ENCODE data around the gene SF1.

Gene SF1

DNA sequence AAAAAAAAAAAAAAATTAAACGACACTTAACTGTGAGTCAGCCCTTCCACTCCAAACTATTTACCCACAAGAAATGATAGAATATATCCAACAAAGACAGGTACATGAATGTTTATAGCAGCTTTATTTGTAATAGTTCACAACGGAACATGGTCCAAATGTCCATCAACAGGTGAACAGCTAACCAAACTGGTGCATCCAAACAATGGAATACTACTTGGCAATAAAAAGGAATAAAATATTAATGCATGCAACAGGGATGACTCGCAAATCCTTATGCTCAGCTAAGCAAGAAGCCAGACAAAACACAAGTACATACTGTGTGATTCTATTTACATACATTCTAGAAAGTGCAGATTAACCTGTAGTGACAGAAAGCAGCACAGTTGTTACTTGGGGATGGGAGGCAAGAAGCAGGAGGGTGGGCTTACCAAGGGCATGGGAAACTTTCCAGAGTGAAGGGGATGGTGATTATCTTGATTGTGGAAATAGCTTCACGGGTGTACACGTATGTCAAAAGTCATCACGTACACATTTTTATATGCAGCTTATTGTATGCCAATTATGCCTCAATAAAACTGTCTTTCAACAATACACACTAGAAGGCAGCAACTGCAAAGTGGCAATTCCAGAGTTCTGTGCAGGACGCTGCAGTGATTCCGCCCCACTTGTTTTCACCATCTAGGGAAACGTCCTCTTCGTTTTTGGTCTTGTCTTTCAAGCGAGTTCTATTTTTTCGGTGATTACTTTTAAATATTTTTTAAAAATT lies 6.7 kb upstream of the SF1 start:
- DNase-seq (ENCODE audit: low read depth), result no peak

DNA sequence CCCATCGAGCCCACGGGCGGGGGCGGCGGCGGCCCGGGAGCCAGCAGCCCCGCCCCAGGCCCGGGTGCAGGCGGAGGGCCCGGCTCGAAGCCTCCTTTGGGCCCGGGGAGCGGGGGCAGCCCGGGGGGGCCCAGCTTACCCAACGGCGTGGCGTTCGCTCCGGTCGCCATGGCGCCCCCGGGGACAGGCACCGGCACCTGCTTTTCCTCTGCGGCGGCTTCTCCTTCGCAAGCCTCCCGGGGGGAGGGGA lies 194 bp downstream of the SF1 start:
- DNase-seq (ENCODE audit: low read depth), result no peak

DNA sequence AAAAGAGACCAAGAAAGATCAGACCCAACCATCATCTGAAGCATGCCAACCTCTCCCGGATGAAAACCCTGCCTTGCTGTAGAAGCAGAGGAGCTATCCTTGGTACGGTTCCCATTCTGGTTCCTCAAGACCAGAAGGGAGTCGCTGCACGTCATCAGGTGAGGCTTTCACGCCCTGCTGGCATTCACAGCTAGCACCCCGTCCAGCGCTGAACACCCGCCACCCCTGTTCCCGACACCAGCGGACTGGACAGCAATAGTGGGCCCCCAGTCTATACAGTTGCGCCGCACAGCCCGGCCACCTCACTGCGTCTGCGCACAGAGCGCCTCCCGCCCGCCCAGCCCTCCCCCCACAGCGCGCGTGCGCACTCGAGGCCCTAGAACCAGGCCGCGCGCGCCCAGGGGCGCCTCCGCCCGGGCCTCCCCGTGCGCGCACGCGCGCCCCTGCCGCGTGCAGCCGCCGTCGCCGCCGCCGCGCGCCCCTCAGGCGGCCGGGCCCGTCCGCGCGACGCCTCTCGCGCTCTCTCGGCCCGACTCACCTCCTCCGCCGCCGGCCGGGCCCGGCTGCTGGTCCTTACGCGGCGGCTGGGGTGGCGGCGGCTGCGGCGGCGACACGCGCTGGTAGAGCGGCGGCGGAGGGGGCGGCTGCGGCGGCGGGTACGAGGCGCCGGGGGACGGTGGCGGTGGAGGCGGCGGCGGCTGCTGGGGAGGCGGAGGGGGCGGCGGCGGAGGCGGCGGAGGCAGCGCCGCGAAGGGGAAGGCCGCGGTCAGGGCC lies 706 bp downstream of the SF1 start:
- DNase-seq (ENCODE audit: low read depth), result peak; percentile 73

DNA sequence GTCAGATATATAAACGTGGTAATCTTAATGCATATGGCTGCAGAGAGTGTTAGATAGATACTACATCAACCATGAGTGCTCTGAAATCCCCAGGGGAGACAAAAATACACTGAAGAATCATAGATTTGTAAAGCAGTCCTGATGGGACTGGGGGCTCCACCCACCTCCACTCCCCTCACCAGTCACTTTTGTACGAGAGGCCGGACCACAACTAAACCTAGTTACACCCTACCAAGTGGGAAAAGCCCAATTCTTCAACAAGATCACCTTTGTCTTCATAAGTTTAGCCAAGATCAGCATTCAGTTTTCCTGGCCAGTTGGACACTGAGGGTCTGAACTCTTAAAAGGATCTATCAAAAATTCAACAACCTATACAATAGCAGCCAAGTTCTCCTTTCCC lies 1.5 kb downstream of the SF1 start:
- no peak for DNase-seq (ENCODE audit: low read depth)

DNA sequence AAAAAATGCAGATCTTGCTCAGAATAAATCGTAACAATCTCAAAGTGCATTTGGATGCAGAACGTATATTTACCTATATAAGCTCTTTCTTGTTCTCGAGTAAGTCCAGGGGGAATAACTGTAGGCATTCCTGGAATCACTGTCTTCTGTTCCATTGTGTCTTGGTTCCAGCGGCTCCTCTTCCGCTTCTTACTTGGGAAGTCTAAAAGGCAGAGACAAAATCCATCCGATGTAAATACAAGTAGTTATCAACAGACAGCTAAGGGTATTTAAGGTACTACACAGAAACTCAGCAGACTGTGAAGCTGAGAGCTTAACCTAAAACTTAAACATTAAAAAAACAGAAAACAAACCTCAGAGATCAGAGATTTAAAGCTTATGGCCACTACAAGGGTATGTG lies 1.9 kb downstream of the SF1 start:
- no peak for DNase-seq (ENCODE audit: low read depth)

DNA sequence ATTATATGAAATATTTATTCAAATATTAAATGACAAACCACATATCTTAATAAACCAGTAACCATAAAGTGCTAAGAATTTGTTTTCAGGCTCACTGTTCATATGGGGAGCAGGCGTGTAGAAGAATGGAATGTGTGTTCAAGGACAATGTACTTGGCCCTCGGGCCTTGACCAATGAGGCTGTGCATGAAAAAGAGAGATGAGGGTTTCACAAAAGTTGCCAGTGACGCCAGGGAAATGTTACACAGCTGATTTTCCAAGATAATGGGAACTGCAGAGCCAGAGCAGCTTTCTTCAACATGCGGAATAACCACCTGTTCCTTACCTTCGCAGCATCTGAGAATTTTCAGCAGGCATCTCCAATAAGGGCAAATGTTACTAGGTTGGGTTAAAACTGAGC lies 4.2 kb downstream of the SF1 start:
- DNase-seq (ENCODE audit: low read depth), result no peak

DNA sequence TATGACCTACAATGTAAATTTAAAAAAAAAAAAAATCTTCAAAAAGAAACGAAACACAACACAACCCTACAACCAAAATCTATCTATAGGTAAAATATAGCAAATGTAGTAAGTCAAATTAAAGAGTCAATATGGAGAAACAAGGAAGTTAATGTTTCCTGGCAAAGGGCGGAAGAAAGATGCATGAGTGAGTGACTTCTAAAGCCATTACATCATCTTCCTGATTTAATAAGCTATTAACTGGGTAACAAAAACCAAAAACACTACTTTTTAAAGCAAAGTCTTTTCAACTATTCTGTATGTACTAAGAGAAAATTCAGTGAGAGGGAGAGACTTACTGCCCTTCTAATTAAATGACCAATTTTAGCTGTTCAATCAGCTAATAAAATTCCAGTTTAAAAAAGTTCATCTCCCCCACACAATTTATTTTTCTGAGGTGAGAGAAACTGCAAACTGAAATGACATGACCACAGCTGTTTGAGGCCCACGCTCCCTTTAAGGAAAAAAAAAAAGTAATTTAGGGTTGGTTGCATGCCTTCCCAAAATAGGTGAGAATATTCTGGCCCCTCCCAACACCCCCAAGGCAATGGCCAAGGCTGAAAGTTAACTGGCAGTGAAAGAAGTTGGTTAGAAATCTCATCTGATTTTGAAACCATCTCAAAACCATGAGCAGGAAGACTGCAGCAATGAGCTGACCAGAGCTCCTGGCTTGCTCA lies 5.9 kb downstream of the SF1 start:
- DNase-seq (ENCODE audit: low read depth), result no peak

DNA sequence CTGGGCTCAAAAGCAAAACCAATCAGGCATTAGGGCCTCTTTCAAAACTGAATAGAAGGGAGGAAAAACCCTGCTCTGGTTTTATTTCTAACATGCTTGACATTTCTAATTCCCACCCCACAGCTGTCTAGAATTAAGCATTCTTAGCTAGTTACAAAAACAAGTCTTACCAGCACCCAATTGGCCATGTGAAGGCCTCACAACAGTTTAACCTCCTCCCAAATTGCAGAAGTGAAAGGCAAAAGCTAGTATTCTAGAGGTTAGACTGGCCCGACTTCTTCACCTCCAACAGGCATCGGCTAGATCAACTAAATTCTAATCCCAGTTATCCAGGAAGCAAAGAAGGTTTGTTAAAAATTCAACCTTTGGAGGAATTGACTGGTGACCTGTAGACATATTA lies 6.5 kb downstream of the SF1 start:
- DNase-seq (ENCODE audit: low read depth), result no peak

DNA sequence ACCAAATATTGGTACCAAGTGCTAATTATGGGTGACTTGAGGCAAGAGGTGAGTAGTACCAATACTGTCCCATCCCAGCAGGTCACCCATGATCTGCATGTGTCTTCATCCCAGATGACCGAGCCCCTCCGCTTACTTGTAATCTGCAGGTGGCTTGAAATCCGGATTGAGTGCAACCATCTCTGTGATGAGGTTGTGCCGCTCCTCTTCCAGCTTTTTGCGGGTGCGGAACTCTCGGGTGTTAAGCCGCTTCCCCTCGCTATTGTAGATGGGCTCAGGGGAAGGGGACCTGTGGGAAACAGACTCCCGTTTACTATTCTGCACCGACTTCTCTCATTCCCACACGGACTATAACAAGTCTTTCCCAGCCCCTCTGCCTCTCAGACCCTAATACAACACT lies 8.2 kb downstream of the SF1 start:
- DNase-seq (ENCODE audit: low read depth), result no peak

DNA sequence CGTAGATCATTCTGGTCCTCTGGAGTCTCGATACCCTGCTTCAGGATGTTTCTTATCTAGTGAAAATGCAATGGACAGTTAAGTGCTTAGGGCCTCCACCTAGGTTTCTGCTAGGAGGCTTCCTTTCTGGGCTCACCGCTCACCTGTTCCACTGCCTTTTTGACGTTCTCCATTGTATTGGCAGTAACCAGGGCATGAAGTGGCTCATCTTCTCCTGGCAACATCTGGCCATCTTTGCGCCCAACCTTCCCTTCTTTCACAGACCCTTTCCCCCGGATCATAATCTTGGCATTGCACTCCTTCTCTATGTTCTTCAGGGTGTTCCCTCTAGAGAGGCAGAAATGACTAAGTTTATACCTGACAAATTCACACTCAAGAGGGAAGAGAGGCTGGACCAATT lies 9.1 kb downstream of the SF1 start:
- DNase-seq (ENCODE audit: low read depth), result no peak

DNA sequence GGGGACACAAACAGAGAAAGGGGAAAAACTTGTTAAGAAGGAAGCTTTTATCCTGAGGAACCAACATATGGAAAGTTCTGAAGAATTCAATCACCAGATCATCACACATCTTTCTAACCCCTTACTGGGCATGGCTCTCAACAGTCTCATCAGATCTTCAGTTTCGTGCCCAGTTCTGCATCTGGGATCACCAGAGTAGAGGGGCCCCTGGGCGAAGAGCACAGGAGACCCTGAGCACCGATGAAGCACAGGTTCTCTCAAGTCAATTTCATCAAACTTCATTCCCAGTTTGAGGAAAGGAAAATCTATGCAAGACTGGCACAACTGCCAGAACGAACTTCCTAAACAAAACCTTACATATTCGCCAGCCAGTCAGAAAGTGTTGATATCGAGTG lies 10.0 kb downstream of the SF1 start:
- DNase-seq (ENCODE audit: low read depth), result no peak

DNA sequence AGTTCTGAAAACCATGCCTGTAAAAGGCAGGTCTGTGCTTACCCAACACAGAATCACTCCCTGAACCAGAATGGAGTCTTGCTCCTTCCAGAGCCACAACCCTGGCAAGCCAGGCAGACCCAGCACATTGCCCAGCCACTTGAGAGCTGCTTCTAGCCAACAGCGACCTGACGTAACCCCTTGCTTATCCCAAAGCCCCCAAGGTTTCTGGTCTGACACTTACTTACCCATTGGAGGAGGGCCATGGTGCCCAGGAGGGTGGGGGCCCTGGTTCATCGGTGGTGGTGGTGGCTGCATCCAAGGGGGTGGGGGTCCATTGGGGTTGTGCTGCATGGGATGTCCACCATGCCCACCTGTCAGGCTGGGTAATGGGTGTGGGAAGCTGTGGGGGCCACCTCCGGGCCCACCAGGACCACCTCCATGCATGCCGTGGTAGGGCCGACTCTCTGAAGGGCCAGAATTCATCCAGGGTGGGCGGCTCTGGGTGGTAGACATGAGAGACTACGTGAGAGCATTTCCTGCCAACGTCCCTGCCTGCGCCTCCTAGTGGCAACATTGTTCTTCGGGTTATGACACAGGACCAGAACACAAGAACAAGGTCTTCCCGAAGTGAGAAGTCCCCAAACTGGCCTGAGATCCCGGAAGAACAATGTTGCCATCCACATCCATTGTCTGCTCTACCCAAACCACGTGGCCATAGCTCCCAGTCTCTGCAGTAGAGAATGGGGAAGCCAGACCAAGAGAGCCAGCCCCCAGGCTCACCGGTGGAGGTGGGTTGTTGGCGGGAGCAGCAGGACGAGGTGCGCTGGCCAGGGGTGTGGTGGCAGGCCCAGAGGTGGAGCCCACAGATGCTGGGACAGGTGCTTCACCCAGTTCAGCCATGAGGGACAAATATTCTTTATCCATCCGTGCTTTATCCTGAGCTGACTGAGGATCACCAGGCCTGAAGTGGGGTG lies 10.7 kb downstream of the SF1 start:
- peak; percentile 70 for DNase-seq (ENCODE audit: low read depth)

DNA sequence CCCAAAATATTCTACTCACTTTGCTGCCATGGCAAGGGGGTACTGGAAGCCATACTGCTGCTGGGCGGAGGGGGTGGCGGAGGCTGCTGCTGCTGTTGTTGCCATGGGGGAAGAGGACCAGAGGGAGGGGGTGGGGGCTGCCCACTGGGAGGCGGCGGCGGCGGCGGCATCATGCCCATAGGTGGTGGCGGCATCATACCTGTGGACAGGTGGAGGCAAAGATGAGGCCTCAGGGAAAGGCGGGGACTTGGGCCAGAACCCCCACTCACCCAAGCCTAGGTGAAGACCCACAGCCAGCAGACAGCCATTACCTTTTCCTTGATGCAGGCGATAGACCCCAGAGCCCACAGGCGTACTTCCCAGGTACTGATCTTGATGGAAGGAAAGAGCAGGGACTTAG lies 11.5 kb downstream of the SF1 start:
- no peak for DNase-seq (ENCODE audit: low read depth)

DNA sequence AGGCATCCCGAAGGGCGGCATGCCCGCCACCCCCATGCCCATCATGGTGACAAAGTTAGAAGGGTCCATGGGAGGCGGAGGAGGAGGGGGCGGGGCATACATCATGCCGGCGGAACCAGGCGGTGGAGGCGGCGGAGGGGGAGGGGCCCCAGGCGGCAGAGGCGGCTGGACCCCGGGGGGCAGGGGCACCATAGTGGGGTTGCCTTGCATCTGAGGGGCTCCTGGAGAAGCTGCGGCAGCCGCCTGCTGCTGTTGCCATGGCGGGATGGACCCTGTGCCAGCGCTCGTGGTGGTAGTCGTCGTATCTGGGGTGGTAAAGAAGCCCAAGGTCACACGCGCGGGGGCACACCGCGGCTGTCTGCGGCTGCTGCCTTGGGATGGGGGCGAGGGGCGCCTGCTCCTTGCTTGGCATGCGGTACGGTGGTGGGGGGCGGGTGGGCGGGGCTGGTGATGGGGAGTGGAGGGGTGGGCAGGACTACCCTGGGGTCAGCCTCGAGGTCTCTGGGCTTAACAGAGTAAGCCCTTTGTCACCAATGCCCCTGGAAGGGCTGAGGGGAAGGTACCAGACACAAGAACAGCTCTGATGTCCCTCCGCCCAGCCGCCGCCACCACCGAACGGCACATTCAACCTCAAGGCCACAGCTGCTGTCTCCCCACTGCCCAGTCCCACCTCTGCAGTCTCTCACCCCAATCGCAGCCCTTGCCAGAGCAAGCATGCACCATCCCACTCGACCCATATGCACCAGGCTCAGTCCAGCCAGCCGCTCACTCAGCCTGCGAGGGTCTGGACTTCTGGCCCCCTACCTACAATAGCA lies 12.3 kb downstream of the SF1 start:
- DNase-seq (ENCODE audit: low read depth), result no peak

DNA sequence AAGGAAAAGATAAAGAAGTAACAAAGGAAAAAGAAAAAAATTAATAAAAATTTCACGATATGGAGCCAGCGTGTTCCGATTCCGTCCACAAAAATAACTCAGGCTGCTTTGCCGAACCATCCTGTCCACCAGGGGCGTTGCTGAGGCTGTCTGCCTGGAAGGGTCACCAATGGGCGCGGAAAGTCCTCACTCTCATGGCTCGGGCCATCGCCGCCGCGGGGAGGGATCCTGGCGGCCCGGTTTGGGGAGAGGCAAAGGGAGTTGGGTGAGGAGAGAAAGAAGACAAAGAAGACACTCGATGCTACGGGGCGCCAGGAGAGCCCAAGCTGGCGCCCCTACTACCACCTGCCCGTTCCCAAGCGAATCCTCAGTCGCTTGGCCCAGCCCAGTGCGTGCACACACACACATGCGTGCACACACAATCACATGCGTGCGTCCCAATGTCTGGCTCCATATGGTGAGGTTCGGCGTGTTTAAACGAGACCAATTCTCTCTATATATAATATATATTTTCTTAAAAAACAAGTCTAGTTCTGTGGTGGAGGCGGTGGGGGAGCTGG lies 13.0 kb downstream of the SF1 start:
- no peak for DNase-seq (ENCODE audit: low read depth)

DNA sequence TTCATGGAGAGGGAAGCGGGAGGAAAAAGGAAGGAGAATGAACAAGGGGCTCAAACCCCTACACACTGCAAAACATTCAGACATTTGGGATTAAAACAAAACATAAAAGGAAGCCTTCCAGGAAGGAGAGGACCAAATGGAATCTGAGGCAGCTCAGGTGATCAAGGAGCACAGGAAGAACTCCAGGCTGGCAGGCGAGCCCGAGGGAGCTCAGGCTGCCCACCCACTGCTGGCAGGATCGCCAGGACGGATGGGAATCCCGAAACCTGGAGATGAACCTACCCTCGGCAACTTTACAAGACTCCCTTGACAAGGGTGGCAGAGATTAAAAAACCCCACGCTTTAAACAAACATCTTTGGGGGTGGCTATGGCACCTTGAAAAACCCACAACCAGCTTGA lies 13.6 kb downstream of the SF1 start:
- DNase-seq (ENCODE audit: low read depth), result no peak

DNA sequence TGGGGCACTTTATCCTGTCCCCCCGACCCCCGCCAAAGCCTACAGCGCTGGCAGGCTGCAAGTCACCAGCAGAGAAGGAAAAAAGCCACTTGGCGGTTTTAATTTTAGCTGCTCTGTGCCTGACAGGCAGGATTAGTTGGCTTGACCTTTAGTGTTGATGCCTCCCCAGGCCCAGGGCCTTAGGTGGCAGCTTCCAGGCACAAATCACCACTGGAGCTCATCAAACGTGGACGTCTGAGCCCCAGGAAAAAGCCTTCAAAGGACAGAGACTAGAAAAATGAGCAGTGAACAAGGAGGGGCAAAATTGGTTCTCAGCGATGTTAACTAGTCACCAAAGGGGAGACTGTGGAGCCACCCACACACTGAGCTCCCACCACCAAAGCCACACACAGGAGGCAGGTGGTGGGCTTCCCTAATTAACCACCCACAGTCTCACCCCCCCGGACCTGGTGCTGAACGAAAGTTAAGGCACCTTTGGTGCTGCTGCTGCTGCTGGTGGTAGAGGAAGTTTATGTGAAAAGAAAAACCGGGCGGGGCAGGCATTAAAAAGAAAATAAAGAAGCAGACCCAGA lies 14.2 kb downstream of the SF1 start:
- DNase-seq (ENCODE audit: low read depth), result no peak

DNA sequence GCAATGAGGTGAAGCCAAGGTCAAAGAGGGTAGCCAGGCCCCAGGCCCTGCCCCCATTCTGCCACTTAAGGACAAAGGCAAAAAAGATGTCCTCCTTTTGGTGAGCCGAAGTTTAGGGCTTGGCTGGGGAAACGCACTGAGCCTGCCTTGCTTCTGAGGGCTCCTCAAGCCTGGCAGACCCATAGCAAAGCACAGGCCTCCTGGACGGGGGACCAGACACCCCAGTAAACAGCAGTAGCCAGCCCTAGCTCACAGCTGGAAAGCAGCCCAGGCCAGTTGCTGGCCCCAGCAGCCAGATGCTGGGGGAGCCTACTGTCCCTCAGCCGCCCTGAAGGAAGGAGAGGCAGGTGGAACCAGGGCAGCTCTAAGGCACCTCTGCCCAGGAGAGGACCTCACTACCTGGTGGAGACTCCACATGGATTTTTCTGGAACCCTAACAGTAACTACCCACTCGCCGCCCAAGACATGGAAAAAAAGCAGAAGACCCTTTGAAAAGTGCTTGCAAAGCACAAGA lies 14.8 kb downstream of the SF1 start:
- DNase-seq (ENCODE audit: low read depth), result no peak

DNA sequence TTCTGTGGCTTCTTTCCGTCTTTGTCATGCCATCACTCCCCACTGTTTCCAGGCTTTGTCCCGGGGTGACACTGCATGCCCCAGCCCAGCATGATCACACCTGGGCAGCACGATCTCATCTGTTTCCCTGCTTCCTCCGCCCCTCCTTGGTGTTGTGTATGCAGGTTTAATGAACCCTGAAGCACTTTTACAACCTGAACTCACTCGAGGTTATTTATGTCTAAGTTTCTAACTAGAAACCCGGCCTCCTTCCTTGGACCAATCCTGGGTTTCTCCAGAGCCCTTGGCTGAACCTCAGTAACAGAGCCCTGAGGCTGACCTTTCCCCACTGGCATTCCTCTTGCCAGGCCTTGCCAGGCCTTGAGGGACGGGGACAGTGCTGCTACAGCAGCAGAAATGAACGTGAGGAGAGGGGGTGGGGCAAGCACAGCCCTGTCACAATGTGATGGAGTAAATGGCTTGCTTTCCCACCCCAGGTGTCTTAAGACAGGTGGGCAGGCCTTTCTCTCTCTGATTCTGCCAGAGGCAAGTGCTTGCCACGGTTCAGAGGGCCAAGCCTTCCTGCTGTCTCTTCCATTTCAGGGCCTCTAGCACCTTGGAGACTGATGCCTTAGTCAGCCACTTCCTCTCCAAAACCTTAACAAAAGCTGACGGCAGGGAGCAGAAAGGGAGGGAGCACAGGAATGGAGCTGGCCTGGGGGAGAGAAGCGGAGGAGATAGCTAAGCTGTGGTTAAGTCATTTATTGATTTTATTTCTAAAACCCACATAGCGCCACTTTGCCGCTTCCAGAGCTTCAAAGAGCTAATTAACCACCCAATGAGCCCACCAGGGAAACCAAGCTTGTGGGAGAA lies 15.4 kb downstream of the SF1 start:
- no peak for DNase-seq (ENCODE audit: low read depth)

DNA sequence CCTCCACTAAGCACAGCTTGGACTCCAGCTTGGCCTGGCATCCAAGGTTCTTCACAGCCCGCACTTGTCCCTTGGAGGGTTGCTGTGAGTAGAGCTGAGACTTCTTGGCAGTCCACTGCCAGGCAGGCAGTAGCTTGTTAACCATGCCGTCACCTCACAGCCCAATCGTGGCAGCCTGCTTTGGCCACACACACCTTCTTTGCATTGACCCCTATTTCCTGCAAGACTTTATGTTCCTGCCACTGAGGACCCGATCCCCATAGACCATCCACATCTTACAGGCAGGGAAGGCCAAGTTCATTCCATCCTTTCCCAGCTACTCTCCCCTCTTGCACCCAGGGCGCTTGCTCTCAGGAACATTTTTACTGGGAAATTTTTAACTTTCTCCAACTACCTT lies 16.1 kb downstream of the SF1 start:
- no peak for DNase-seq (ENCODE audit: low read depth)

Data from activated T-cell treated with anti-CD3 and anti-CD28 coated beads for 24 hours (primary cell).